CD4-positive, alpha-beta T cell treated with Interleukin-4 for 4 hours (primary cell): ENCODE results near the gene KCNN3.
A peak's percentile ranks its signal among the peaks of the same experiment; 100 is the strongest.
"Not testable (repeated sequence)": the region's sequence is repeated elsewhere in the genome, so short reads cannot be mapped to it uniquely, and the experiment has no call there.

Source experiments
- DNase-seq: peaks from one replicate; pipeline ENCODE4 v3.0.0-alpha.2; 2020

The KCNN3 gene

GRCh38 chr1:154870115-154870571 lies at the start of gene KCNN3:
Gene KCNN3 (minus strand): TSS chr1:154870281. CDS start chr1:154869964, 317 bp downstream.
- peak; percentile 76 for DNase-seq

GRCh38 chr1:154913273-154913672 lies 43.2 kb upstream of the KCNN3 start:
- no peak for DNase-seq

- no peak for DNase-seq
Measured at GRCh38 chr1:154912755-154913154, 42.7 kb upstream of the KCNN3 start.

GRCh38 chr1:154911691-154912550 lies 41.8 kb upstream of the KCNN3 start:
- DNase-seq: no peak

DNA sequence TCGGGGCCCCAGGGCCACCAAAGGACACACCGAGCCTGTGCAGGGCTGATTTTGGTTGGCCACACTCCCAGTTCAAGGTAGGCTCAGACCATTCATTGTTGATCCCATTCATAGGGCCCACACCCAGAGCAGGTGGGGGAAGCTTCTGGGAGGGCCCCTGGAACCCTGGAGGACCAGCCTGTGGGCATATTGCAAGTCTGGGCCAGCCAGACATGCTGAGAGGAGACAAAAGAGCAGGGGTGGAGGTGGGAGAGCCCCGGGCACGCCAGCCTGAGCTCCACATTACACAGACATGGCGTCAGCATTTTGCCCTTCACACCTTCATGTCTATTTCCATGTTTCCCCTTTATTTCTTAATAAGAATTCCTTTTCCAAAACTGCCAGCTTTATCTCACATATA lies 40.8 kb upstream of the KCNN3 start:
- no peak for DNase-seq

- DNase-seq: no peak
Measured at GRCh38 chr1:154908937-154909336, 38.9 kb upstream of the KCNN3 start.

GRCh38 chr1:154908129-154908528 lies 38.0 kb upstream of the KCNN3 start:
- not testable (repeated sequence) for DNase-seq

GRCh38 chr1:154906621-154907081 lies 36.6 kb upstream of the KCNN3 start:
- DNase-seq: no peak

- DNase-seq: no peak
Measured at GRCh38 chr1:154902938-154903566, 33.0 kb upstream of the KCNN3 start.

- DNase-seq: no peak
Measured at GRCh38 chr1:154901591-154901990, 31.5 kb upstream of the KCNN3 start.

DNA sequence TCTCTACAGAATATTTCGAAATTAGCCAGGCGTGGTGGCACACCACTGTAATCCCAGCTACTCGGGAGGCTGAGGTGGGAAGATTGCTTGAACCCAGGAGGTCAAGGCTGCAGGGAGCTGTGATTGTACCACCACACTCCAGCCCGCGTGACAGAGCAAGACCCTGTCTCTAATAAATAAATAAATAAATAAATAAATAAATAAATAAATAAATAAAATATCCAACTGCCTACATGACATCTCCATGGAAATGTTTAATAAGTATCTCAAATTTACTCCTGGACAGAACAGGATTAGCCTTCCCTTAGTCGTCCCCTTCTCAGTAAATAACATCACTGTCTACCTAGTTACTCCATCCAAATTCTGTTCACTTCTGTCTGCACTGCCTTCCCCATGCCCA lies 29.0 kb upstream of the KCNN3 start:
- DNase-seq: no peak

- no peak for DNase-seq
Measured at GRCh38 chr1:154896771-154897286, 26.7 kb upstream of the KCNN3 start.

GRCh38 chr1:154895798-154896197 lies 25.7 kb upstream of the KCNN3 start:
- DNase-seq: no peak

DNA sequence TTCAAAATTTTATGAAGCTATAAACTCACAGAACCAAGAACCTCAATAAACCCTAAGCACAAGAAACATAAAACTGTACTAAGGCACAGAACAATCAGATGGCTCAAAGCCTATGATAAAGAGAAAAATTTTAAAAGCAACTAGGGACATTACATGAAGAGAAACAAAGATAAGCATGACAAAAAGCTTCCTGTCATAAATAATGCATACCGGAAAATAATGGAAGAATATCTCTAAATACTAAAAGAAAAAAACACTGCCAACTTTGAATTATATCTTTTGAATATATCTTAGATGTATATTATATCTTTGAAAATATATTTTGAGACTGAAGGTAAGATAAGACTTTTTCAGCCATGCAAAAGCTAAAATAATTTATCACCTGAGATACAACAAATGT lies 21.4 kb upstream of the KCNN3 start:
- no peak for DNase-seq

DNA sequence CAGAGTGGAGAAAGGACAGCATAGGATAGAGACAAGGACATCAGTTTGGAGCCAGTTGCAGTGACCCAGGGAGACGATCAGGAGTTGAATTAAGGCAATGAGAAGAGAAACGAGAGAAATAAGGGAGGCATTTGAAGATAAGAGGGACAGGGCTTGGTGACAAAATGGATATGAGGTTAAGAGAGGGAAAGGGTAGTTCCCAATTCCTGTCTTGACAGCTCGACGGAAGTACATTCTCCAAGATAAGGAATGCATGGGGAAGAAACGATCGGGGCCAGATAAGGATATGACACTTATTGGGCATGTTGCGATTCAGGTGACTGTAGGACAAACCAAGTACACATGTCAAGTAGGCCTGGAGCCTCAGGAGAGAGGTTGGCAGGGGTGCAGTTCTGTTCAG lies 18.7 kb upstream of the KCNN3 start:
- no peak for DNase-seq

DNA sequence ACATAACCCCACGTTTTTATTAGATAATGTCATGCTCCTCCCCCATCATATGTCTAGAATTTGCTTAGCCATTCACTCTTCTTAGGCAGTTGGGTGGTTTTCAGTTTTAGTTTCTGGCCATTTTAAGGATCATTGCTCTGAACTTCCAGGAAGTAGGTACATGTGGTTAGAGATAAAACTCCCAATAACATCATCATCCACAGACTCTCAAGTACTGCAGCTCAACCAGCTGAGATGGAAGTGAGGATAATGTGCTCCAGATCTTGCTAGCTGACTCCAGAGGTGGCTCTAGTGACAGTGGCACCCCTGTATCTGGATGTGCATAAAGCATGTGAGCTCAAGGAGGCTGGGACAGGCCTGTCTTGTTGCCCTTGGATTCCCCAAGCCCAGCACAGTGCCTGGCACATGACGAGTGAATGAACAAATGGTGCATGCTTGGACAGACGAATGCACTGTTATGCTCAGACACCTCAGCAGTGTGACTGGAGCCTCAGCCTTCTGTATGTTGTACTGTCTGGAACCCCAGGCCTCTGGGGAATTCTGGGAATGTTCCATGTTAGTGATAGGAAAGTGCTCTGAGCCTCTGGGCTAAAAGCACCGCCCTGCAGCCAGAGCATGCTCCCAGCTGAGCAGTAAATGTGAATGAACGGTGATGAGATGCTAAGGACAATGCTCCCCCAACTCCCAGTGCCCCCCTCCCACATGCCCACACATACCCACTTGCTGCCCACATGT lies 16.4 kb upstream of the KCNN3 start:
- DNase-seq: no peak

DNA sequence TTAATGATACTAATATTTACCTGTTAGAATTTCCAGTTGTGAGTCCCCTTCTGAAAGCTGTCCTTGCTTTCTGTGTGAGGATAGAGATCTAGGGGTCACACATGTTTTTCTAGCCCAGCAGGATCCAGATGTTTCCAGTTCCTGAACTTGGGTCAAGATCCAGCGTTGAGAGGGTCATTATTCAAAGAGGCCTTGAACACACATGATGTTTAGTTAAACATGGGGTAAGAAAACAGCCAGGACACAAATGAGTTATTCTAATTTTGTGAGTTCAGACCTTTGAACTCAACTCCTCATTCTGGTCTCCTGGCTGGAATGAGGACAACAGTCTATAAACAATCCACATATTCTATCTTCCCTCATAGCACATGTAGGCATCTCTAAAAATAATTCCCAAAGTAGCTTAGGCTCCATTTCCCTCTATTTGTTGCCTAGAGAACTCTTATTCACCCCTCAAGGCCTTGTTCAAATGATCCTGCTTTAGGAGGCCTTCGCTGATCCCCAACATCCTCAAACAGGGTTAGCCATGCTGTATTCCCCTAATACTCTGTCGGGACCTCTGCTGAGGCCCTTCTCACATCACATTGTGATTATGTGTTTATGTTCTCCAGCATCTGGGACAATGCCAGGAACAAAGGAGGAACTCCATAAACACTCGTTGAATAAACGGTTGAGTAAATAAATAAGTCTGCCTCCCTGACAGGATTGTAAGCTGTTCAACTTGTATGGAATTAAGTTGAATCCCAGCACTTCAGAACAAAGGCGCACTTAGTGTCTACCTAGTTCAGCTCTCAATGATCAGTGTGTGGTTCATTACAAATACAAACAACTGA lies 15.0 kb upstream of the KCNN3 start:
- DNase-seq: no peak

GRCh38 chr1:154883919-154884868 lies 14.1 kb upstream of the KCNN3 start:
- DNase-seq: no peak

- no peak for DNase-seq
Measured at GRCh38 chr1:154881820-154882535, 11.9 kb upstream of the KCNN3 start.

DNA sequence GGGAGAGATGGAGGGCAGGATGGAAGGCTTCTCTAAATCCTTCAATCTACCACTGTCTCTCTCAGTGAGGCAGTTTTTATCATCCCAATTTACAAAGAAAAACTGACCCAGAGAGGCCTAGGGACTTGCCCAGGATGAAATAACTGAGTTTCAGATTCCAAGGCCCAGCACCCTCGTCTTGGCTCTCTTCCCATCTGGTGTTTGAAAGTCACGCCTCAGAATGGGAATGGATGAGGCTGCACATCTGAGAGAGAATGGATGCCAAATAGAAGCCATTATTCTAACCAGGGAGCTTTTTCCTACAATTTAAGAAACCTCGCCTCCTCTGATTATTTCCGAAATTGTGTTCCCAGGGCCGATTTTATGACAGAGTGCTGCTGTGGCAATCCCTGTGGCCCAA lies 10.6 kb upstream of the KCNN3 start:
- DNase-seq: no peak
